NCI-H345 treated with DMSO at 0.1 percent for 48 hours (cell line): Measurements from ENCODE around the gene ERBB4.

Experiments used
- DNase-seq: peaks from one replicate; lab custom pipeline; 2025; ENCODE audit not compliant: unreplicated experiment; lab: John Stamatoyannopoulos, UW

The ERBB4 gene

GRCh38 chr2:211494536-211494935 lies 1044.1 kb downstream of the ERBB4 start:
- DNase-seq: no peak

- no peak for DNase-seq
These were observed 1044.5 kb downstream of the ERBB4 start for GRCh38 chr2:211494085-211494484.

GRCh38 chr2:211487733-211488132 lies 1050.9 kb downstream of the ERBB4 start:
- no peak for DNase-seq

GRCh38 chr2:211479536-211480150 lies 1059.0 kb downstream of the ERBB4 start:
- no peak for DNase-seq

GRCh38 chr2:211477537-211478275 lies 1060.9 kb downstream of the ERBB4 start:
- no peak for DNase-seq

GRCh38 chr2:211473116-211473515 lies 1065.5 kb downstream of the ERBB4 start:
- DNase-seq: no peak

GRCh38 chr2:211469664-211470059 lies 1068.9 kb downstream of the ERBB4 start:
- no peak for DNase-seq

- no peak for DNase-seq
These were observed 1069.5 kb downstream of the ERBB4 start for GRCh38 chr2:211468877-211469663.

GRCh38 chr2:211468217-211468616 lies 1070.4 kb downstream of the ERBB4 start:
- no peak for DNase-seq

- no peak for DNase-seq
These were observed 1075.2 kb downstream of the ERBB4 start for GRCh38 chr2:211463397-211463796.

- DNase-seq: no peak
These were observed 1079.6 kb downstream of the ERBB4 start for GRCh38 chr2:211458974-211459373.

GRCh38 chr2:211457325-211457724 lies 1081.3 kb downstream of the ERBB4 start:
- DNase-seq: no peak

GRCh38 chr2:211455216-211455841 lies 1083.3 kb downstream of the ERBB4 start:
- peak; percentile 28 for DNase-seq

- no peak for DNase-seq
These were observed 1083.9 kb downstream of the ERBB4 start for GRCh38 chr2:211454679-211455078.

GRCh38 chr2:211453311-211453887 lies 1085.2 kb downstream of the ERBB4 start:
- DNase-seq: no peak

- DNase-seq: no peak
These were observed 1087.0 kb downstream of the ERBB4 start for GRCh38 chr2:211451642-211452041.

GRCh38 chr2:211449819-211450218 lies 1088.8 kb downstream of the ERBB4 start:
- DNase-seq: no peak

- DNase-seq: no peak
These were observed 1091.1 kb downstream of the ERBB4 start for GRCh38 chr2:211447548-211447947.

- DNase-seq: no peak
These were observed 1098.5 kb downstream of the ERBB4 start for GRCh38 chr2:211440107-211440506.

- DNase-seq: no peak
These were observed 1099.6 kb downstream of the ERBB4 start for GRCh38 chr2:211439011-211439410.

- no peak for DNase-seq
These were observed 1101.2 kb downstream of the ERBB4 start for GRCh38 chr2:211437396-211437795.
